HL-60/S4 (cell line): Measurements from ENCODE around the gene FAM3D.

Experiments
- in situ Hi-C: fragments of 300-500 bp; cut with MboI; formaldehyde crosslinking; loops from 2 replicates; pipeline ENCODE4 v1.14.3; 2022; ENCODE audit warnings: low sequenced_read_pairs

FAM3D gene

GRCh38 chr3:58603606-58604005, 63.0 kb downstream of the FAM3D start:
- in situ Hi-C loops, result no loop called here

GRCh38 chr3:58597770-58598310, 68.7 kb downstream of the FAM3D start:
- in situ Hi-C loops, result no loop called here

GRCh38 chr3:58596834-58597518, 69.6 kb downstream of the FAM3D start:
- in situ Hi-C loops, result no loop called here

- in situ Hi-C loops, result no loop called here
Measured at GRCh38 chr3:58594117-58594516, 72.5 kb downstream of the FAM3D start.

- in situ Hi-C loops, result no loop called here
Measured at GRCh38 chr3:58591517-58592510, 74.8 kb downstream of the FAM3D start.

- in situ Hi-C loops, result no loop called here
Measured at GRCh38 chr3:58588030-58588614, 78.5 kb downstream of the FAM3D start.

GRCh38 chr3:58586776-58587192, 79.8 kb downstream of the FAM3D start:
- in situ Hi-C loops, result no loop called here

- in situ Hi-C loops, result no loop called here
Measured at GRCh38 chr3:58585994-58586393, 80.6 kb downstream of the FAM3D start.

GRCh38 chr3:58585005-58585786, 81.4 kb downstream of the FAM3D start:
- in situ Hi-C loops, result no loop called here

GRCh38 chr3:58584690-58585004, 81.9 kb downstream of the FAM3D start:
- in situ Hi-C loops, result no loop called here
